CD4-positive, CD25-positive, alpha-beta regulatory T cell (primary cell): Measurements from ENCODE around the gene ARL16. TPM values are rescaled to one million over a fixed set of nuclear protein-coding genes. Genes with fewer than 3 reads are reported as not detected.

Experiments used
- ATAC-seq, 2 donors: fragments of 150-1000 bp; cut with Tn5 transposase; one replicate each; pipeline ENCODE4 v1.10.0; 2021; ENCODE audit warnings: low read depth in 2 of 2, moderate number of reproducible peaks in 2 of 2, moderate library complexity in 1 of 2
- DNase-seq, 3 donors: peaks; one replicate each; pipeline versions ENCODE4 v3.0.0 to v3.0.0-alpha.2; 2012 to 2022; ENCODE audit warnings: mixed read lengths in 1 of 3
- H3K27ac ChIP-seq: one replicate; pipeline ENCODE4 v1.7.0; 2013; ENCODE audit warnings: mild to moderate bottlenecking, low read length; ENCODE audit not compliant: insufficient read depth, poor library complexity, severe bottlenecking
- H3K27me3 ChIP-seq: one replicate; pipeline ENCODE4 v1.7.0; 2013; ENCODE audit warnings: low read length; ENCODE audit not compliant: control insufficient read depth, insufficient read depth
- H3K36me3 ChIP-seq: one replicate; pipeline ENCODE4 v1.7.0; 2013; ENCODE audit warnings: mild to moderate bottlenecking, low read length, moderate library complexity; ENCODE audit not compliant: control insufficient read depth, insufficient read depth
- H3K4me1 ChIP-seq: 2 replicates; pipeline ENCODE4 v1.7.0; 2013; ENCODE audit warnings: mild to moderate bottlenecking, low read length; ENCODE audit not compliant: insufficient read depth, control insufficient read depth, poor library complexity, severe bottlenecking
- H3K4me3 ChIP-seq: one replicate; pipeline ENCODE4 v1.7.0; 2013; ENCODE audit warnings: low read depth, mild to moderate bottlenecking, low read length, moderate library complexity
- H3K9me3 ChIP-seq, 2 experiments: 1 replicate in 1 of 2; 2 replicates in 1 of 2; pipeline ENCODE4 v1.7.0; 2013; ENCODE audit warnings: low read length in 2 of 2, mild to moderate bottlenecking in 1 of 2, moderate library complexity in 1 of 2; ENCODE audit not compliant: control insufficient read depth in 2 of 2
- H3K27ac Mint-ChIP-seq, 3 donors: one replicate each; pipeline ENCODE4 v1.8.0; 2020 to 2022; ENCODE audit warnings: mild to moderate bottlenecking in 3 of 3, mixed read lengths in 3 of 3, moderate library complexity in 2 of 3
- H3K27me3 Mint-ChIP-seq: one replicate; pipeline ENCODE4 v1.8.0; 2022; ENCODE audit warnings: mild to moderate bottlenecking, mixed read lengths
- H3K36me3 Mint-ChIP-seq: one replicate; pipeline ENCODE4 v1.8.0; 2020; ENCODE audit warnings: mixed read lengths
- H3K4me1 Mint-ChIP-seq, 4 donors: one replicate each; pipeline ENCODE4 v1.8.0; 2020 to 2022; ENCODE audit warnings: mixed read lengths in 4 of 4, mild to moderate bottlenecking in 1 of 4
- H3K4me3 Mint-ChIP-seq, 4 donors: one replicate each; pipeline ENCODE4 v1.8.0; 2020 to 2022; ENCODE audit warnings: mild to moderate bottlenecking in 4 of 4, mixed read lengths in 4 of 4, moderate library complexity in 3 of 4
- H3K9me3 Mint-ChIP-seq, 7 donors: one replicate each; pipeline ENCODE4 v1.8.0; 2020 to 2022; ENCODE audit warnings: mixed read lengths in 7 of 7, mild to moderate bottlenecking in 3 of 7, moderate library complexity in 2 of 7
- polyA plus RNA-seq, 4 donors: library from polyadenylated mRNA; unstranded; fragments of 300-500 nt; fragmentation: Illumina TruSeq; gene quantifications; one replicate each; pipeline ENCODE4 v1.2.3, GENCODE V29; 2021
- total RNA-seq: library from RNA; stranded (reverse); gene quantifications from one replicate; pipeline ENCODE4 v1.2.3, GENCODE V29; 2022

ARL16 gene
- total and polyA plus RNA-seq, 5 donors from 2014 or later, result 24.7 to 34.7 (median 26.5) TPM

DNA sequence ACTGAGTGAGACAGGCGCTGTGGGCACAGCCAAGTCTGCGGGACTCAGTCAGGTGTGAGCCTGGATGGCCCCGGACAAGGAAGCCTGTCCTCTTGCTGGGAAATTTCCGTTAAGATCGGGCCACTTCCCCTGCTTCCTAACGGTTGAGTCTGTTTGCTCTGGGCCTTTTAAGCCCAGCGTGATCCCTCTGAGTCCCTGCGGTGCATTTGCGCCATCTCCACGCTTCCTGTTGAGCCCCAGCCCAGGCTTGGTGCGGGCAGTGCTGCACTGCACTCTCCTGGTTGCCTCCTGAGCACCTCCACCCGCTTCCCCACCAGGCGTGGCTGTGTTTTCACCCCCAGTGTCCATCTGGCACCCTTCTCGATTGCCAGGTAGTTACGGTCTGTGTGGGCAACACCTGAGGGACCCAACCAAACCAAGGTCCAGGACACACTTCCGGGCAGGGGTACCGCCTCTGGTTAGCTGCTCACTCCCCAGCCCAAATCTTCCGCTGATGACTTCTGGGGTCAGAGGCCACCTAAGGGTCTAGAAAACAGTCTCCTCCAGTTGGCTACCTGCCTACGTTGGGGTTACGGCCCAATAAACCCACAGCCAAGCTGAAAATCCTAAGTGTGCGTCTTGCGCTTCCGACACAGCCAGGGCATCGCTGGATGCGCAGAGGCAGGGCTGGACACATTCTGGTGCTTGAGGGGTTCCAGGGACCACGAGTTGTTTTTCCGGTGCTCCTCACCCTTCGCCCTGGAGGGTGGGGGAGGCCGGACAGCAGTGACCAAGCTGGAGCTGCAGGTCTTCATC lies 27.1 kb upstream of the ARL16 start:
- Mint-ChIP-seq H3K36me3 (peaks cover 4% of the 10 kb centered on the region), H3K9me3 (no peaks in the 10 kb centered on the region), H3K4me1 (peaks cover 0 to 24% (median 4%) of the 10 kb centered on the region in 4 donors), H3K27ac (peak overlapping the region; percentile 14 to 77 (median 76)), H3K27me3 (no peaks in the 10 kb centered on the region), H3K4me3 (peak overlapping the region; percentile 77 to 83 (median 80))
- Histone ChIP-seq H3K4me1 (peaks cover 32% of the 10 kb centered on the region), H3K9me3 (no peaks in the 10 kb centered on the region), H3K27me3 (no peaks in the 10 kb centered on the region), H3K4me3 (no peak overlapping the region), H3K36me3 (peaks cover 4% of the 10 kb centered on the region), H3K27ac (no peak overlapping the region)
- ATAC-seq (no peak), DNase-seq (peak in 1 of 3 donors; percentile 43)

DNA sequence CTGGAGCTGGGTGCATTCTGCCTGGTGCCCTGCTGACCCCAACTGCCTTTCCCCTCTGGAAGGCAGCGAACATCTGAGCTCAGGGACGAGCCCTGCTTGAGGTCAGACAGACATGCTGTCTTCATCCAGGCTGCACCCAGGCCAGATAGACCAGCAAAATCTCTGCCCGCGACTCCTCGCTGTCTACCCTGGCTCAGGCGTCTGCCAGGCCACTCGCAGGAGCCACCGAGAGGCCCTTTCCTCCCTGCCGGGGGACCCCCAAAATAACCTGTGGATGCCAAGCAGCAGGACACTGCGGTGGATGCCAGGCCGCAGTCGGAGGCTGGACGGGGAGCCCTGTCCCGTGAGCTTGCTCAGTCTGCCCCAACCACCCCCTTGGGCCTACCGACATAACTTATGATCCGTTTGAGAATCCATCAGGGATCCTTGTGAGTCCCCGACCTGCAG lies 25.2 kb upstream of the ARL16 start:
- no peak overlapping the region for H3K4me3 ChIP-seq
- peaks cover 4% of the 10 kb centered on the region for H3K36me3 ChIP-seq
- no peaks in the 10 kb centered on the region for H3K27me3 Mint-ChIP-seq
- peaks cover 0 to 38% (median 6%) of the 10 kb centered on the region in 4 donors for H3K4me1 Mint-ChIP-seq
- DNase-seq (no peak), ATAC-seq (no peak)
- H3K27me3 ChIP-seq, result no peaks in the 10 kb centered on the region
- H3K4me1 ChIP-seq, result peaks cover 41% of the 10 kb centered on the region
- no peak overlapping the region for H3K27ac ChIP-seq
- no peaks in the 10 kb centered on the region for H3K9me3 ChIP-seq
- H3K4me3 Mint-ChIP-seq, result no peak overlapping the region
- H3K27ac Mint-ChIP-seq, result peak overlapping the region in 1 of 3 donors; percentile 9
- H3K9me3 Mint-ChIP-seq, result no peaks in the 10 kb centered on the region
- H3K36me3 Mint-ChIP-seq, result peaks cover 7% of the 10 kb centered on the region

DNA sequence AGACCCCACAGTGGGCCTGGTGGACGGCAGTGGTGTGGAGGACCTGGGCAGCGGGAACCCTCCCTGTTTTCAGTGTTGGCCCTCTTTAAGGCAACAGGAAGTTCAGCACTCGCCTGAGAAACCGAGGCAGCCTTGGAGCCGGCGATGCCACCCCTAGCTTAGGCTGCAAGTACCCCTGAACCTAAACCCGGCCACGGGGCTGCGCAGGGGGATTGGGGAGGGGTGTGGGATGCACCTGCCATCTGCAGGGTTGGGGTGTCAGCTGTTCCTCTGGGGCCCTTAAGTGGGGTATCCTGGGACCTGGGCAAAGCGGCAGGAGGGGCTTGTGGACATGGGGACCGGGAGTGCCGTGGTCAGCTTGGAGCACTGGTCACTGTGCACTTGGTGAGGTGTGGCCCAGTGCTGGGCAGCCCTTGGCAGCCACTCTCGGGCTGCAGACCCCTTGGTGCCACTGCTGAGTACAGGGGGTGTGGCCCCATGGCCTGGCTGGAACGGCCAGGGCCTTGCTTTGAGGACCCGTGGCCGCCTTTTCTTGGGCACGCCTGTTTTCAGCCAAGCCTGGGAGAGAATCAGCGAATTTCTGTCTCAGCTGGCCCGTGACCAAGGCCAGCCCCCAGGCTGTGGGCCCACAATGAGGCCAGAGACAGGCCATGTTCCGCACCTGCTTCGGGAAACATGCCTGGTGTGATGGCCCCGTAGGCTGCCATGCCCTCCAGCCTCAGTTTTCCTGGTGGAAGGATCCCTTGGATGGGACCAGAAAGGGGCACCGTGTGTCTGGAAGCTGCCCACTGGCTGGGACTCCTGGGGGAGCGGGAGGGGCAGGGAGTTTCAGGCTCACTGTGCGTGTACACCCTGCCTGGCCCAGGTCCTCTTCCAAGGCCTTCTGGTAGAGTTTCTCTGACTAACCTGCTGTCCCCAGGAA lies 24.4 kb upstream of the ARL16 start:
- Mint-ChIP-seq H3K27me3 (no peaks in the 10 kb centered on the region), H3K36me3 (peaks cover 7% of the 10 kb centered on the region), H3K27ac (no peak overlapping the region), H3K9me3 (no peaks in the 10 kb centered on the region), H3K4me1 (peaks cover 0 to 36% (median 5%) of the 10 kb centered on the region in 4 donors), H3K4me3 (no peak overlapping the region)
- Histone ChIP-seq H3K36me3 (peaks cover 4% of the 10 kb centered on the region), H3K27ac (no peak overlapping the region), H3K27me3 (no peaks in the 10 kb centered on the region), H3K4me1 (peaks cover 37% of the 10 kb centered on the region), H3K9me3 (no peaks in the 10 kb centered on the region), H3K4me3 (no peak overlapping the region)
- ATAC-seq, result no peak
- no peak for DNase-seq

DNA sequence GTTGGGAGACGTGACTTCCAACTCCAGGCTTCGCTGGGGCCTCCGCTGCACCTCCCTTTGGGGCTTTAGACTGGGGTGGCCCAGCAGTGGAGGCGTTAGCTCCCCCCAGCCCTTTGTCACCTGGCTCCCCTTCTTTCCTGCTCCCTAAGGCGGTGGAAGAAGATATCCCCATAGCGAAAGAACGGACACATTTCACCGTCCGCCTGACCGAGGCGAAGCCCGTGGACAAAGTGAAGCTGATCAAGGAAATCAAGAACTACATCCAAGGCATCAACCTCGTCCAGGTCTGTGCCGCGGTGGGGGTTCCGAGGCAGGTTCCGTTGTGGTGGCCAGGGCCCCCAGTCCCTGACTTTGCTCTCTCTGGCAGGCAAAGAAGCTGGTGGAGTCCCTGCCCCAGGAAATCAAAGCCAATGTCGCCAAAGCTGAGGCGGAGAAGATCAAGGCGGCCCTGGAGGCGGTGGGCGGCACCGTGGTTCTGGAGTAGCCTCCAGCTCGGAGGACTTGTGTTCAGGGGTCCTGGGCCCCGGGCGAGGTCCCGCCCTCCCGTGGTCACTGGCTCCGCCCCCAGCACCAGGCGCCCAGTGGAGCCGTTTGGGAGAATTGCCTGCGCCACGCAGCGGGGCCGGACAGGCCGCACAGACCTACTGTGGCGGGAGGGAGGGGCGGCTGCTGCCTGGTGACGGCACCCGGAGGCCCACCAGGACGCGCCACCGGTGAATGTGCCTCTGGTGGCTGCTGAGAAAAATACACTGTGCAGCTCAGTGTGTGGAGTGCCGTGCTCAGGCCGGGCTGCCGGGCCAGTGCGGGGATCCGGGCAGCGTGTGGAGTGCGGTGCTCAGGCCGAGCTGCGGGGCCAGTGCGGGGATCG lies 23.4 kb upstream of the ARL16 start:
- H3K9me3 ChIP-seq, result no peaks in the 10 kb centered on the region
- DNase-seq (no peak), ATAC-seq (no peak)
- H3K4me1 Mint-ChIP-seq, result peaks cover 0 to 42% (median 5%) of the 10 kb centered on the region in 4 donors
- peaks cover 42% of the 10 kb centered on the region for H3K4me1 ChIP-seq
- H3K9me3 Mint-ChIP-seq, result no peaks in the 10 kb centered on the region
- peak overlapping the region in 2 of 4 donors; percentile 54 to 85 for H3K4me3 Mint-ChIP-seq
- H3K27me3 Mint-ChIP-seq, result no peaks in the 10 kb centered on the region
- no peak overlapping the region for H3K27ac Mint-ChIP-seq
- H3K27me3 ChIP-seq, result no peaks in the 10 kb centered on the region
- H3K36me3 Mint-ChIP-seq, result peaks cover 7% of the 10 kb centered on the region
- no peak overlapping the region for H3K27ac ChIP-seq
- no peak overlapping the region for H3K4me3 ChIP-seq
- H3K36me3 ChIP-seq, result peaks cover 4% of the 10 kb centered on the region

DNA sequence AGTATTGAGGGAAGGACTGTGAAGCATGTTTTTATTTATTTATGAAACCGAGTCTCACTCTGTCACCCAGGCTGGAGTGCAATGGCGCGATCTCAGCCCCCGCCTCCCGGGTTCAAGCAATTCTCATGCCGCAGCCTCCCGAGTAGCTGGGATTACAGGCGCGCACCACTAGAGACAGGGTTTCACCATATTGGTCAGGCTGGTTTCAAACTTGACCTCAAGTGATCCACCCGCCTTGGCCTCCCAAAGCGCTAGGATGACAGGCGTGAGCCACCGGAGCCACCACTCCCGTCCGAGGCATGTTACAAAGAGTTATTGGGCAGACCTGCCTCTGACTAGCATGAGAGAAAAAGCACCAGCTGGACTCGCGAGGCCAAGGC lies 22.6 kb upstream of the ARL16 start:
- no peak for DNase-seq
- Histone ChIP-seq H3K27ac (no peak overlapping the region), H3K9me3 (no peaks in the 10 kb centered on the region), H3K36me3 (peaks cover 4% of the 10 kb centered on the region), H3K4me3 (no peak overlapping the region), H3K4me1 (peaks cover 44% of the 10 kb centered on the region), H3K27me3 (no peaks in the 10 kb centered on the region)
- Mint-ChIP-seq H3K27ac (no peak overlapping the region), H3K36me3 (peaks cover 7% of the 10 kb centered on the region), H3K4me3 (peak overlapping the region; percentile 19 to 85 (median 52)), H3K9me3 (no peaks in the 10 kb centered on the region), H3K4me1 (peaks cover 0 to 46% (median 6%) of the 10 kb centered on the region in 4 donors), H3K27me3 (no peaks in the 10 kb centered on the region)
- ATAC-seq, result no peak

DNA sequence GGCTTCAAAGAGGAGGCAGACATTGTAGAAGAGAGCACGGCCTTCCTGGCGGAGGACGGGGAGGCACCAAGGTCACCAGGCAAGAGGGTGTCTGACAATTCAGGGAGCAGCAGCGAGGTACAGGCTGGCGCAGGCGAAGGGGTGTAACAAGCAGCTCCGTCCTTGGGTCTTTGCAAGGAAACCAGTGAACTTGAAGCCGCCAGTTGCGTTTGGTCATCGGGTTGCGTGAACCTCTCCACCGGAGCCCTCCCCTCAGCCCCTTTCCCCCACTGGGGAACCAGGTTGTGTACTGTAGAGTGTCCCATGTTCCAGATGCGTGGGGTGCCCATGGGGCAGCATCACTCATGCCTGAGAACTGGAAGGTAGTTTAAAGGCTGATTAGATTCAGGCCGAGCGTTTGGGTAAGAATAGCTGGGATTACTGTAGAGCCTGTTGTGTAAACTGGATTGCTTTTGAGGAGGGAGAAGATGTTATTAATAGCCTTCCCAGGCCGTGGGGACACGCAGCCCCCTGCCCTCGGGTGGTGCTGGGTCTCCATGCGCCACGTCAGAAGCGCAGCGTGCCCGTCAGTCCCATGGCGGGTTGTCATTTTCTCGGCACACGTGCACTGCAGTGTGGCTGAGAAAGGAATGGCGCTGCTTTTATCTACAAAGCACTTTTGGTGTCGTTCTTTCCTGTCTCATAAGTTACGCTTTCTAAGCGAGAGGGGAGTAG lies 22.1 kb upstream of the ARL16 start:
- ATAC-seq (no peak), DNase-seq (no peak)
- H3K27me3 Mint-ChIP-seq, result no peaks in the 10 kb centered on the region
- H3K4me1 Mint-ChIP-seq, result peaks cover 0 to 46% (median 6%) of the 10 kb centered on the region in 4 donors
- Histone ChIP-seq H3K27ac (no peak overlapping the region), H3K4me1 (peaks cover 42% of the 10 kb centered on the region), H3K36me3 (peaks cover 4% of the 10 kb centered on the region), H3K9me3 (no peaks in the 10 kb centered on the region), H3K27me3 (no peaks in the 10 kb centered on the region), H3K4me3 (no peak overlapping the region)
- peak overlapping the region; percentile 19 to 85 (median 52) for H3K4me3 Mint-ChIP-seq
- peaks cover 7% of the 10 kb centered on the region for H3K36me3 Mint-ChIP-seq
- H3K9me3 Mint-ChIP-seq, result no peaks in the 10 kb centered on the region
- peak overlapping the region in 1 of 3 donors; percentile 91 for H3K27ac Mint-ChIP-seq
